NCI-H82 (cell line): Measurements from ENCODE around the gene SIMC1.

Experiments used
- DNase-seq: peaks from one replicate; lab custom pipeline; 2025; lab: John Stamatoyannopoulos, UW

Gene SIMC1

DNA sequence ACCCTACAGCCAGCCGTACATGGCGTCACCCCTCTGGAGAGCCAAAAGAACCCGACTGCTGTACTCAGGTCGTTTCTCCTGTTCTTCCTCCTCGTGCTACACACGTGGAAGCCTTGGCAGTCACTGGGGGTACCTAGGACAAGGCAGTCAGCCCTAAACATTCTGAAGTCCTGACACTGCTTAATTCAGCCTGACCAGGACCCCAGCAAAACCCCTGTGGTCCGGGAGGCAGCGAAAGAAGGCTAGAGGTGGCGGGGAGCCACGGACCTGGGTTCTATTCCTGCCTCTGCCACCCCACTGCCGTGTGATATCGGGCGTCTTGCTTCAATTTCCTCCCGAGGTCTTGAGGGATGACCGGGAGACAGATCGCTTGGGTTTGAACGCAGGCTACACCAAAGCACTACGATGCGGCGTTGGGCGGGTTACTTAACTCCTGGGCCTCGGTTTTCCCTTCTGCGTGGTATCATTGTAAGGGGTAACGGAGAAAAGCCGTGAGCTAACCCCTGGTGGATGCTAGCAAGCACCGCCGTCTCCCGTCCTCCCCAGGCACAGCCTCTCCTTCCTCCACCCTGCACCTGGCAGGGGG is 126.6 kb downstream of the SIMC1 start:
- DNase-seq, result no peak

GRCh38 chr5:176365351-176366231 is 127.4 kb downstream of the SIMC1 start, which contains the start of gene ARL10:
TSS of gene ARL10 (plus strand) at chr5:176365487. CDS start at chr5:176365564, 77 bp downstream.
- peak; percentile 59 for DNase-seq

- DNase-seq, result no peak
Measured at GRCh38 chr5:176366232-176366894, 128.1 kb downstream of the SIMC1 start.

- DNase-seq, result no peak
Measured at GRCh38 chr5:176368726-176369125, 130.5 kb downstream of the SIMC1 start.

- DNase-seq, result no peak
Measured at GRCh38 chr5:176369934-176370711, 131.9 kb downstream of the SIMC1 start.

DNA sequence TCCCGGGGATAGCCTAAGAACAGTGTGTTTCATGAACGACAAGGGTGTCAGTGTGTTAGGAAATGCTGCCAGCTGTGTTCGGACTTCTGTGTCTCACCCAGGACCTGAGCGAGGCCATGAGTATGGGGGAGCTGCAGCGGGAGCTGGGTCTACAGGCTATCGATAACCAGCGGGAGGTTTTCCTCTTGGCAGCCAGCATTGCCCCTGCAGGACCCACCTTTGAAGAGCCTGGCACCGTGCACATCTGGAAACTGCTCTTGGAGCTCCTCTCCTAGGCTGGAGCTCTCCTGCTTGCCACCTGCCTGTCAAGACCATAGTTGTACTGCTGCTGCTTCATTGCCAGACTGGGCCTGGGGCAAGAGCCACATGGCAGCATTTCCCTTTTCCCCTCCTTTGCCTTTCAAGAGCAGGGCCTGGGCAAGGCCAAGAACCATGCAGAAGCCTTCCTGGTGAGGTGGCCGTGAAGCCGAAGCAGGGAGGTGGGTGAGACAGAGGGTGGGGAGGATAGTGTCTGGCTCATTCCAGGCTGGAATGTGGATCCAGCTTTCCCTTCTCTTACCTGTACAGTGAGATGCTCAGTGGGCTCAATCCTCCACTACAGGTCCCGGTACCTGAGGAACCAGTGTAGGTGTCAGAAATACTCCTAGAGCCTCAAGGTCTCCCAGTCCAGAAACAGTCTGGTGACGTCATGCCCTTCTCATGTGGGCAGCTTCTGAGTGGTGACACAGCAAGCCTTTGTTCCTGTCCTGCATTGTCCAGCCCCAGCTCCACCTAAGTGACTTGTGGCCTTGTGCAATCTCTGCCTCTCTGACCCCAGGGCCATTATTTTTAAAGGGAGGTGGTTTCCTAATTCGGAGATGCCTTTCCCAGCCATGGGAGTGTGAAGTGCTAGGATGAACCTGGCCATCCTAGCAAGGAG is 133.7 kb downstream of the SIMC1 start:
- no peak for DNase-seq

GRCh38 chr5:176373100-176373818 is 135.0 kb downstream of the SIMC1 start:
- DNase-seq, result no peak

GRCh38 chr5:176379881-176380280 is 141.7 kb downstream of the SIMC1 start:
- DNase-seq, result no peak

GRCh38 chr5:176381423-176381822 is 143.2 kb downstream of the SIMC1 start:
- no peak for DNase-seq

- DNase-seq, result no peak
Measured at GRCh38 chr5:176381979-176382378, 143.8 kb downstream of the SIMC1 start.

- DNase-seq, result peak; percentile 15
Measured at GRCh38 chr5:176382721-176383120, 144.5 kb downstream of the SIMC1 start.

DNA sequence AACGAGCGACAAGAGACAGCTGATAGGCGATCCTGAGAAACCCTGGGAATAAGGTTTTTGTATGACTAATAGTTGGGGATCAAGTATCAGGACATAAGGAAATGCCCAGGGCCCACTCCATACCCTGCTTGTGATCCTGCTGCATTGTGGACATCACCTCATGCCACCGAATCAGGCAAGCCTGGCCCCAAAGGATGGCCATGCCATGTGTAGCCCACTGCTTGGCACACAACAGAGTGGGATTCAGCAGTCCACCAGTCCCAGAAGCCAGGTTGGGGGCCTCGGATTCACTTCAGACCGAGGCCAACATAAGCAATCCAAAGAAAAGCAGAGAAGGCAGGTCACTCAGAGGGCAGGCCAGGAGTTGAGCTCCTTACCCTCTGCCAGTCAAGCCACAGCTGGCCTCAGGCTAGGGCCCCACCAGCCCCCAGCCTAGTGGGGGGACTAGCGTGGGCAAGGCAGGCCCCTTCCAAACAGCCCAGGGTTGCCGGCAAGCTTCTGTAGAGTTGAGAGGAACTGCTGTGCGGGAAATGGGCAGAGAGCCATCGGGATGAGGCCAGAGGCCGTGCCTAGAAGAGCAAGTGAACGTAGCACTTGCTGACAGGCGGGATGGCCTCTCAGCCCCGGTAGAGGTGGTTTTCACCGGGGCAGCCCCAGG is 145.2 kb downstream of the SIMC1 start:
- no peak for DNase-seq

- DNase-seq, result no peak
Measured at GRCh38 chr5:176383961-176384360, 145.7 kb downstream of the SIMC1 start.

GRCh38 chr5:176384366-176384930 is 146.2 kb downstream of the SIMC1 start:
- DNase-seq, result no peak

DNA sequence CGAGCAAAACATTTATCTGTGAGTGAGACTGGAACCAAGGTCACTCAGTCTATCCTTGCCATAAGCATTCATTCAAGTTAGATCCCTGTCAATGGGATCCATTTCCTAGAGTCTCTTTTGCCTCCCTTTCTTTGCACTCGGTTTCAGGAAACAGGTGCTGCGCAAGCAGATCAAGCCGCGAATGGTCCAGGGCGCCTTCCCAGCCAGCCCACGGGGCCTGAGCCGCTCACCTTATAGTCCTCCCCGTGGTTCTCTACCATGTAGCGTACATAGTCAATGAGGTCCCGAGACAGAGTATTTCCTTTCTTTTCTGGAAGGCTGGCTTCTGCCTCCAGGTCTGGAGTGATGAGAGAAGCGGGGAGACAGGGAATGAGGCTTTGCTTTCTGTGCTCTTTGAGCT is 146.8 kb downstream of the SIMC1 start:
- DNase-seq, result no peak

GRCh38 chr5:176386491-176386890 is 148.3 kb downstream of the SIMC1 start:
- DNase-seq, result no peak

- DNase-seq, result no peak
Measured at GRCh38 chr5:176387384-176387925, 149.2 kb downstream of the SIMC1 start.

GRCh38 chr5:176388003-176388443 is 149.8 kb downstream of the SIMC1 start:
- peak; percentile 48 for DNase-seq
